H1 (cell line): ENCODE results near the gene MPP4.

ENCODE experiments used
- ATF3 ChIP-seq: IDR thresholded peaks from 2 replicates; pipeline ENCODE4 v1.6.1; 2011; ENCODE audit warnings: low read depth, mild to moderate bottlenecking, low read length; ENCODE audit not compliant: insufficient read depth
- CTCF ChIP-seq, 3 experiments: IDR thresholded peaks; 1 replicate in 2 of 3; 2 replicates in 1 of 3; pipeline versions ENCODE4 v1.5.1 to v1.6.1; 2011; ENCODE audit warnings: low read length in 3 of 3, mild to moderate bottlenecking in 3 of 3, inconsistent platforms in 2 of 3, low read depth in 1 of 3, moderate library complexity in 1 of 3; ENCODE audit not compliant: insufficient read depth in 1 of 3; ENCODE audit errors: control extremely low read depth in 1 of 3
- E2F6 ChIP-seq: IDR thresholded peaks from 2 replicates; pipeline ENCODE4 v1.6.1; 2012; ENCODE audit warnings: inconsistent platforms
- EZH2 ChIP-seq: fragments of 200-600 bp; sonication (generic); IDR thresholded peaks from 2 replicates; pipeline ENCODE4 v1.7.1; 2012; ENCODE audit warnings: low read depth, mild to moderate bottlenecking, moderate library complexity, low read length, inconsistent platforms; ENCODE audit not compliant: severe bottlenecking
- MAX ChIP-seq: IDR thresholded peaks from 2 replicates; pipeline ENCODE4 v1.6.1; 2012; ENCODE audit warnings: inconsistent platforms
- SIRT6 ChIP-seq: IDR thresholded peaks from one replicate; pipeline ENCODE4 v1.7.1; 2012; ENCODE audit warnings: low read length, inconsistent platforms
- SRF ChIP-seq: IDR thresholded peaks from 2 replicates; pipeline ENCODE4 v1.6.1; 2011; ENCODE audit warnings: mild to moderate bottlenecking, low read depth, low read length, moderate library complexity
- YY1 ChIP-seq: IDR thresholded peaks from 2 replicates; pipeline ENCODE4 v1.6.1; 2011; ENCODE audit warnings: low read depth, mild to moderate bottlenecking, low read length

GRCh38 chr2:201715459-201715858, 17.0 kb upstream of the MPP4 start:
- TF ChIP-seq MAX (no peak), SIRT6 (no peak), EZH2 (no peak), CTCF (IDR thresholded peaks at IDR 0.05; ENCODE audit: control extremely low read depth in 1 of 3, insufficient read depth in 1 of 3, low read depth in 1 of 3, low read length in 3 of 3) (peak in 2 of 3 experiments; percentile 8 to 14; a peak in 2 of 4 replicates), E2F6 (no peak), YY1 (no peak), ATF3 (no peak), SRF (no peak)
